Measurements from ENCODE around the gene GALNT12. TPM values are rescaled to one million over a fixed set of nuclear protein-coding genes. Genes with fewer than 3 reads are reported as not detected.

GALNT12 gene
- total and polyA plus RNA-seq, 2 experiments from 2014 or later, result 14.6 to 23.6 TPM

GRCh38 chr9:98873951-98874371, 66.5 kb downstream of the GALNT12 start:
- Histone ChIP-seq H3F3A (replicated peaks; ENCODE audit: low read depth) (no peaks in the 10 kb centered on the region), H3K36me3 (ENCODE audit: insufficient read depth) (no peaks in the 10 kb centered on the region), H3K4me2 (no peak overlapping the region), H4K20me1 (replicated peaks; ENCODE audit: insufficient read depth) (no peaks in the 10 kb centered on the region), H3K4me3 (no peak overlapping the region), H2AFZ (no peak overlapping the region), H3K4me1 (ENCODE audit: insufficient read depth) (no peaks in the 10 kb centered on the region), H3K27me3 (ENCODE audit: insufficient read depth) (no peaks in the 10 kb centered on the region), H3K27ac (ENCODE audit: low read depth) (no peak overlapping the region), H3K79me2 (replicated peaks; ENCODE audit: insufficient read depth) (no peaks in the 10 kb centered on the region), H3K9me2 (ENCODE audit: insufficient read depth) (peaks cover 10% of the 10 kb centered on the region; the same call in 1 of the 2 replicates)
- H3K36me3 Mint-ChIP-seq (ENCODE audit: low read depth), result no peaks in the 10 kb centered on the region
- no peak for ATAC-seq
- TF ChIP-seq REST (IDR thresholded peaks at IDR 0.05; ENCODE audit: unreplicated experiment), result no peak
- TF ChIP-seq STAT1 (IDR thresholded peaks at IDR 0.05; ENCODE audit: unreplicated experiment), result no peak
- no peak for TF ChIP-seq CTCF (conservative IDR thresholded peaks at IDR 0.05; ENCODE audit: low read depth in 2 of 2)
- no peak for TF ChIP-seq JUNB (IDR thresholded peaks at IDR 0.05; ENCODE audit: unreplicated experiment)
- TF ChIP-seq ZNF462 (CRISPR knock-in tag; IDR thresholded peaks at IDR 0.05), result no peak
- TF ChIP-seq EZH2 (IDR thresholded peaks at IDR 0.05; ENCODE audit: low read depth, unreplicated experiment), result no peak
- TF ChIP-seq POLR2AphosphoS5 (IDR thresholded peaks at IDR 0.05; ENCODE audit: low read depth), result no peak
- no peak for TF ChIP-seq ETS1 (IDR thresholded peaks at IDR 0.05)
- no peak for TF ChIP-seq NANOG (IDR thresholded peaks at IDR 0.05; ENCODE audit: borderline replicate concordance)
- no peak for TF ChIP-seq EZH2phosphoT487 (IDR thresholded peaks at IDR 0.05; ENCODE audit: unreplicated experiment)
- TF ChIP-seq ZNF114 (CRISPR knock-in tag; IDR thresholded peaks at IDR 0.05), result no peak
- no peak for TF ChIP-seq CREB1 (CRISPR knock-in tag; IDR thresholded peaks at IDR 0.05; ENCODE audit: low read depth)
- no peak for TF ChIP-seq ZNF331 (CRISPR knock-in tag; IDR thresholded peaks at IDR 0.05; ENCODE audit: low read depth)
- no peak overlapping the region for H3K27ac Mint-ChIP-seq
- peaks cover 14% of the 10 kb centered on the region for H3K27me3 Mint-ChIP-seq (ENCODE audit: insufficient read depth, low read depth, poor library complexity)
- H3K9me3 Mint-ChIP-seq, result peaks cover 9% of the 10 kb centered on the region
- no peak overlapping the region for H3K4me3 Mint-ChIP-seq
- H3K4me1 Mint-ChIP-seq, result no peaks in the 10 kb centered on the region; the same call in 2 of the 3 replicates
- DNase-seq (ENCODE audit: low spot score), result no peak
